Colonic mucosa (tissue), 4 donors: ENCODE data around the gene HAL. TPM values are rescaled to one million over a fixed set of nuclear protein-coding genes. Genes with fewer than 3 reads are reported as not detected.

Source experiments
- DNase-seq: peaks from one replicate; pipeline ENCODE4 v3.0.0-alpha.2; 2020
- H3K27ac ChIP-seq: fragments of 200-600 bp; one replicate; pipeline ENCODE4 v1.8.0; 2021
- H3K27me3 ChIP-seq: fragments of 200-600 bp; one replicate; pipeline ENCODE4 v1.8.0; 2021
- H3K36me3 ChIP-seq: fragments of 200-600 bp; one replicate; pipeline ENCODE4 v1.8.0; 2021
- H3K4me1 ChIP-seq: fragments of 200-600 bp; one replicate; pipeline ENCODE4 v1.8.0; 2021; ENCODE audit warnings: mild to moderate bottlenecking
- H3K4me3 ChIP-seq: fragments of 200-600 bp; one replicate; pipeline ENCODE4 v1.8.0; 2021
- H3K9ac ChIP-seq, 2 donors: one replicate each; pipeline ENCODE4 v1.7.0; 2013; ENCODE audit warnings: control low read depth in 2 of 2, low read depth in 2 of 2, low read length in 2 of 2
- H3K9me3 ChIP-seq: fragments of 200-600 bp; one replicate; pipeline ENCODE4 v1.8.0; 2021
- CTCF ChIP-seq: fragments of 200-600 bp; IDR thresholded peaks from one replicate; pipeline ENCODE4 v1.8.0; 2022; ENCODE audit warnings: antibody characterized with exemption, mild to moderate bottlenecking
- intact Hi-C: fragments of 100-400 bp; cut with DNase I; formaldehyde crosslinking; loops from one replicate; pipeline ENCODE4 v1.14.1; 2022
- total RNA-seq, 2 donors: library from RNA; stranded (reverse); fragmentation: NEBNext Ultra II Directional in 1 of 2; extraction: Animal tissue kit (Norgen Biotek cat#: 25700) in 1 of 2; gene quantifications; one replicate each; pipeline ENCODE4 v1.2.1, GENCODE V29; 2021
- donor health status: healthy.
- donor health status: DM: no; HTN: no; CAD: no.
- donor health status: DM: no; HTN: no; CAD: no.

HAL gene
- total RNA-seq, 2 donors from 2014 or later = 0.91 to 1.1 TPM

GRCh38 chr12:96025518-96025917, 29.4 kb upstream of the HAL start:
- Histone ChIP-seq H3K9ac (no peak overlapping the region), H3K27ac (no peak overlapping the region), H3K36me3 (no peaks in the 10 kb centered on the region), H3K4me3 (no peak overlapping the region), H3K9me3 (no peaks in the 10 kb centered on the region), H3K4me1 (no peaks in the 10 kb centered on the region), H3K27me3 (no peaks in the 10 kb centered on the region)
- no peak for TF ChIP-seq CTCF
- intact Hi-C loops = no loop called here
- DNase-seq = no peak

GRCh38 chr12:96020314-96021003, 24.3 kb upstream of the HAL start:
- Histone ChIP-seq H3K36me3 (no peaks in the 10 kb centered on the region), H3K9ac (no peak overlapping the region), H3K27ac (no peak overlapping the region), H3K9me3 (no peaks in the 10 kb centered on the region), H3K4me1 (no peaks in the 10 kb centered on the region), H3K27me3 (no peaks in the 10 kb centered on the region), H3K4me3 (no peak overlapping the region)
- TF ChIP-seq CTCF = no peak
- DNase-seq = no peak
- intact Hi-C loops = no loop called here

GRCh38 chr12:96015672-96016071, 19.5 kb upstream of the HAL start:
- DNase-seq = peak; percentile 22
- Histone ChIP-seq H3K9me3 (no peaks in the 10 kb centered on the region), H3K27me3 (no peaks in the 10 kb centered on the region), H3K27ac (no peak overlapping the region), H3K4me3 (no peak overlapping the region), H3K9ac (no peak overlapping the region), H3K36me3 (no peaks in the 10 kb centered on the region), H3K4me1 (no peaks in the 10 kb centered on the region)
- intact Hi-C loops = no loop called here
- TF ChIP-seq CTCF = no peak

- H3K27me3 ChIP-seq = no peaks in the 10 kb centered on the region
- H3K9me3 ChIP-seq = no peaks in the 10 kb centered on the region
- H3K27ac ChIP-seq = no peak overlapping the region
- no peak overlapping the region for H3K4me3 ChIP-seq
- no peaks in the 10 kb centered on the region for H3K4me1 ChIP-seq
- intact Hi-C loops = no loop called here
- no peak overlapping the region for H3K9ac ChIP-seq
- TF ChIP-seq CTCF = no peak
- H3K36me3 ChIP-seq = no peaks in the 10 kb centered on the region
- no peak for DNase-seq
Measured at GRCh38 chr12:96014943-96015599, 18.9 kb upstream of the HAL start.

- Histone ChIP-seq H3K27ac (no peak overlapping the region), H3K9me3 (no peaks in the 10 kb centered on the region), H3K4me1 (no peaks in the 10 kb centered on the region), H3K36me3 (no peaks in the 10 kb centered on the region), H3K4me3 (no peak overlapping the region), H3K9ac (no peak overlapping the region), H3K27me3 (no peaks in the 10 kb centered on the region)
- intact Hi-C loops = no loop called here
- TF ChIP-seq CTCF = no peak
- DNase-seq = no peak
Measured at GRCh38 chr12:96007729-96008128, 11.6 kb upstream of the HAL start.
